ENCODE data around the gene ANKRD33B.
A peak's percentile ranks its signal among the peaks of the same experiment; 100 is the strongest.
"Not testable (repeated sequence)": the region's sequence is repeated elsewhere in the genome, so short reads cannot be mapped to it uniquely, and the experiment has no call there.

Gene ANKRD33B

GRCh38 chr5:10635257-10635866 lies 71.5 kb downstream of the ANKRD33B start:
- DNase-seq (ENCODE audit: low read depth in 2 of 2), result peak; percentile 21 to 70

GRCh38 chr5:10635867-10636350 lies 72.0 kb downstream of the ANKRD33B start:
- DNase-seq (ENCODE audit: low read depth in 2 of 2), result no peak

GRCh38 chr5:10636363-10637142 lies 72.7 kb downstream of the ANKRD33B start:
- no peak for DNase-seq (ENCODE audit: low read depth in 2 of 2)

DNA sequence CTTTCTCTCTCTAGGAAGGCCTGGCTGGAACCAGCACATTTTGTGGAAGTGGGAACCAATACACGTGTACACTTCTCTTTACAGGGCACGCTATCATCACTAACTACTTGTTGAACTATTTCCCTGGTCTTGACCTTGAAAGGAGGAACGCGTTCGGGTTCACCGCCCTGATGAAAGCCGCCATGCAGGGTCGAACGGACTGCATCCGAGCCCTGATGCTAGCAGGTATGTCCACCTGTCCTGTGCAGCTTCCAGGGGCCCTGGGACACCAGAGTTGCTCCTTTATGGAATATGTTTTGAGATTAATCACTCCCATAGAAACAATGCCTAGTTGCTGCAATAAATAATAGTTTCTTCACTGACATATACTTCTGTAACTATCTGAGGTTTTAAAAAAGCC lies 74.1 kb downstream of the ANKRD33B start:
- DNase-seq (ENCODE audit: low read depth in 2 of 2), result no peak

GRCh38 chr5:10638723-10639122 lies 74.9 kb downstream of the ANKRD33B start:
- DNase-seq (ENCODE audit: low read depth in 2 of 2), result not testable (repeated sequence)

- DNase-seq (ENCODE audit: low read depth in 2 of 2), result no peak
These were observed 76.0 kb downstream of the ANKRD33B start for GRCh38 chr5:10639846-10640368.

- no peak for DNase-seq (ENCODE audit: low read depth in 2 of 2)
These were observed 78.5 kb downstream of the ANKRD33B start for GRCh38 chr5:10642367-10642766.

DNA sequence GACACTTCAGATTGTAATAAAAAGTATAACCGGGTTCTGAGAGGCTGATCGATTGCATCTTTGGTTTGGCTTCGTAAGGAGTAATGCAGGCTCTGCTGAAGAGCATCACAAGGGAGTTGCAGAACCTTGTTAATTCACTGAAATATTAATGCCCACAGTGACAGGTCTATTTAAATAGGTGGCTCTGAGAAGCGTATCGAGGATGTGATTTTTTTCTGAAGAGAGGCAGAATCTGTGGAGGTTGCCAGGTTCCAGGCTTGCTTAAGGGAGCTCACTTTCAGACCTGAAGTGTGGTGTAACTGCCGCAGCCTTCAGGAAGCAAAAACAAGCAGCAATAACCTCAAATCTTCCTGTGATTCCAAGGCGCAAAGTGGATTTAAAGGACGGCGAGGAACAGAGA lies 80.3 kb downstream of the ANKRD33B start:
- no peak for DNase-seq (ENCODE audit: low read depth in 2 of 2)

GRCh38 chr5:10645146-10645545 lies 81.3 kb downstream of the ANKRD33B start:
- no peak for DNase-seq (ENCODE audit: low read depth in 2 of 2)

GRCh38 chr5:10645671-10646070 lies 81.8 kb downstream of the ANKRD33B start:
- DNase-seq (ENCODE audit: low read depth in 2 of 2), result no peak

DNA sequence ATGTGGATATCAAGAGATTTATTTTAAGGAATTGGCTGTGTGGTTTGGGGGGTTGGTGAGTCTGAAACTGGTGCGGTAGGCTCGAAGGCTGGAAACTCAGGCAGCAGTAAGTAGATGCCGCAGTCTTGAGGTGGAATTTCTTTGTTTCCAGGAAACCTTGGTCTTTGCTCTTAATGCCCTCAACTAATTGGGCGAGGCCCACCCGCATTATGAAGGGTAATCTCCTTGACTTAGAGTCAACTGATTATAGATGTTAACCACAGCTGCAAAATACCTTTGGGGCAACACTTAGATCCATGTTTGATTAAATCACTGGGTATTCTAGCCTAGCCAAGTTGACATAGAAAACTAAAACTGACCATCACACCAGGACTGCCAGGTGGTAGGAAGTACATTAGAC lies 83.8 kb downstream of the ANKRD33B start:
- no peak for DNase-seq (ENCODE audit: low read depth in 2 of 2)

DNA sequence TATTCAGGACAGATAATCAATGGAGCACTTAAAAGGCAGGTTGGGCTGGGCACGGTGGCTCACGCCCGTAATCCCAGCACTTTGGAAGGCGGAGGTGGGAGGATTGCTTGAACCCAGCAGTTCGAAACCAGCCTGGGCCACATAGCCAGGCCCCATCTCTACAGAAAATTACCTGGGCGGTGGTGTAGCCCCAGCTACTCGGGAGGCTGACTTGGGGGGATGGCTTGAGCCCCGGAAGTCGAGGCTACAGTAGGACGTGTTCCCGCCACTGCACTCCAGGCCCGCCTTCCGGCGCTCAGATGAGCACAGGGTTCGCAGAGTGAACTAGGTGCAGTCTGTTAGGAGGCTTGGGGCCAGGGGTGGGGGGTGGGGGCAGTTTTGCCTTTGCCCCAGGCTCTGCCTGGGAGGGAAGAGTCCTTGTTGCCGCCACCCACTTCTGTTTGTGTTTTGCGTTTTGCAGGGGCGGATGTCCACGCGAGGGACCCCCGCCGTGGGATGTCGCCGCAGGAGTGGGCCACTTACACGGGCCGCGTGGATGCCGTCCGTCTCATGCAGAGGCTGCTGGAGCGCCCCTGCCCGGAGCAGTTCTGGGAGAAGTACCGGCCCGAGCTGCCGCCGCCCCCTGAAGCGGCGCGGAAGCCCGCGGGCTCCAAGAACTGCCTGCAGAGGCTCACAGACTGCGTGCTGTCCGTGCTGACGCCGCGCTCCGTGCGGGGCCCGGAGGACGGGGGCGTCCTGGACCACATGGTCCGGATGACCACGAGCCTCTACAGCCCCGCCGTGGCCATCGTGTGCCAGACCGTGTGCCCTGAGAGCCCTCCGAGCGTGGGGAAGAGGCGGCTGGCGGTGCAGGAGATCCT lies 85.2 kb downstream of the ANKRD33B start:
- DNase-seq (ENCODE audit: low read depth in 2 of 2), result no peak

DNA sequence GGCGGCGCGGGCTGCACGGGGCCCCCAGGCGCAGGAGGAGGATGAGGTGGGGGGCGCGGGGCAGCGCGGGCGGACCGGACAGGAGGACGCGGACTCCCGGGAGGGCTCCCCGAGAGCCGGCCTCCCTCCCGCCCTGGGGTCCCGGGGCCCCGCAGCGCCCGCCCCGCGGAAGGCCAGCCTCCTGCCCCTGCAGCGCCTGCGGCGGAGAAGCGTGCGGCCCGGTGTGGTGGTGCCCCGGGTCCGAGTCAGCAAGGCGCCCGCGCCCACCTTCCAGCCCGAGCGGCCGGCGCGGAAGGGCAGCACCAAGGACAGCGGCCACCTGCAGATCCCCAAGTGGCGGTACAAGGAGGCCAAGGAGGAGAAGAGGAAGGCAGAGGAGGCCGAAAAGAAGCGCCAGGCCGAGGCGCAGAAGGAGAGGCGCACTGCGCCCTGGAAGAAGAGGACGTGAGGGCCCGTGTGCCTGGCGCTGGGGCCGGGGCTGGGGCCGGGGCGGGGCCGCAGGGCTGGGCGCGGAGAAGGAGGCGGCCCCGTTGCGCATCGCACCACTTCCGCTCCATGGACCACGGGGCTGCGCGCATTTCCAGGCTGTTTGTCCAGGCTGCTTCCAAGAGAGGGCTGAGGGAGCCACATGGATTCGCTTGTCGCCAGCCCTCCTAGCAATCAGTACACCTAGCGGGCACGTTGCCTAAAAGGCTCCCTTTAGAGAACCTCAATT lies 86.0 kb downstream of the ANKRD33B start:
- no peak for DNase-seq (ENCODE audit: low read depth in 2 of 2)

GRCh38 chr5:10652151-10652550 lies 88.3 kb downstream of the ANKRD33B start:
- no peak for DNase-seq (ENCODE audit: low read depth in 2 of 2)

GRCh38 chr5:10652606-10653005 lies 88.7 kb downstream of the ANKRD33B start:
- no peak for DNase-seq (ENCODE audit: low read depth in 2 of 2)

DNA sequence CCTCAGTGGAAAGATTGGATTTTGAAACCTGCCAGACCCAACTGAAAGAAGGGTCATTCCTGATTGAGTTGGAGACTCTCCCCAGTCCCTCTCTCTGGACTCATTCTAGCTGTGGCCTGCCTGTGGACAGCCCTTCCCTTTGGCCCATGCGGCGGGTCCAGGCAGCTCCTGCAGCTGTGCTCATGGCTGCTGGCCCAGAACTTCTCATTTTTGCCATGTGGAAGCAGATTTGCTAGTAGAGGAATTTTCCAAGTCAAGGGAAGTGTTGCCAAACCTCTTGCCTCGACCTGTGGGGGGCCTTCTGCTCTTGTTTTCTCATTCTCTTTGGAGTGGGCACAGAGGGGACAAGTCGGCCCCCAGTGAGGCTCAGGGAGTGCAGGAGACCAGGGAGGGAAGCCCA lies 89.2 kb downstream of the ANKRD33B start:
- no peak for DNase-seq (ENCODE audit: low read depth in 2 of 2)

GRCh38 chr5:10653751-10654400 lies 90.0 kb downstream of the ANKRD33B start:
- DNase-seq (ENCODE audit: low read depth in 2 of 2), result no peak

- no peak for DNase-seq (ENCODE audit: low read depth in 2 of 2)
These were observed 90.7 kb downstream of the ANKRD33B start for GRCh38 chr5:10654566-10654965.

DNA sequence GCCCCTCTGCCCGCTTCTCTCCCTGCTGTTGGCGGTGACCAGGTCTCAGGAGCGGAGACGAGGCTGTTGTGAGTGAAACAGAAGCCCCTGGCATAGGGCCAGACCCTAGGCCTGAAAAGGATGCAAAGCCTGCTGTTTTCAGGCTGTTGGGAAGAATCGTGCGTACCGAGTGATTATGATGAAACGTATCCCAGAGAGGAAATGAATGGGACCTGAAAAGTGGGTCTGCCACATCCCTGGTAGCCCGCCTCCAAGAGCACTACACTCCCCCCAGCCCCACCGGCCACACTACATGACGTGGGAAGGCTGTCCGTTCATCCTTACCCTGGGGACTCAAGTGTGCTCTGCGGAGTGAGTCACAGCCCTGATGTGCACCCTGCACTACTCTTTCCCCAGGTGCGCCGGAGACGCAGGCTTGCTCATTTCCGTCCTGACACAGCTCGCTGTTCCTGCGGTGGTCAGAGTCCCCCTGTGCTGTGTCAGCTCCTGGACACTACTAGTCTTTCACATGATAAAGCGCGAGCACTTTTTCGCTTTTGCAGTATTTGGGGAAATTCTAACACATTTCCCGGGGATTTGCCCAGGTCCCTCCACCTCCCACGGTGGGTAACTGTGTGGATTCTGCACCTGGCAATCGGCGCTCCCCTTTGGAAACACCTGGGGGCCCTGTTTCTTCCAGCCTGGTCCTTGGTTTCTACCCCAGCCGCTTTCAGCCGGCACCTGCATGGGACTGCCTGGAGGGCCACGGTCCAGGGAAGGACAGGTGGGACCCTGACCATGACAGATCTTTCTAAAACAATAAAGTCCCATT lies 91.5 kb downstream of the ANKRD33B start:
- DNase-seq (ENCODE audit: low read depth in 2 of 2), result no peak
